HG02885 (cell line): ENCODE data around the gene MAP3K3.

Experiments used
- ATAC-seq: cut with Tn5 transposase; IDR thresholded peaks from one replicate; pipeline ENCODE4 v1.9.1; 2021; ENCODE audit warnings: mild to moderate bottlenecking; ENCODE audit not compliant: unreplicated experiment, poor library complexity

The MAP3K3 gene

GRCh38 chr17:63621229-63621683 is 961 bp upstream of the MAP3K3 start:
- no peak for ATAC-seq

- peak; percentile 35 for ATAC-seq
These were observed 565 bp downstream of the MAP3K3 start for GRCh38 chr17:63622574-63623390.

- ATAC-seq: no peak
These were observed 1.7 kb downstream of the MAP3K3 start for GRCh38 chr17:63623786-63624530.

- no peak for ATAC-seq
These were observed 2.3 kb downstream of the MAP3K3 start for GRCh38 chr17:63624531-63624880.

- no peak for ATAC-seq
These were observed 4.4 kb downstream of the MAP3K3 start for GRCh38 chr17:63626551-63627180.

- ATAC-seq: no peak
These were observed 7.4 kb downstream of the MAP3K3 start for GRCh38 chr17:63629627-63630026.

- ATAC-seq: no peak
These were observed 8.8 kb downstream of the MAP3K3 start for GRCh38 chr17:63631062-63631461.

- ATAC-seq: no peak
These were observed 9.4 kb downstream of the MAP3K3 start for GRCh38 chr17:63631626-63632025.

GRCh38 chr17:63633742-63634141 is 11.5 kb downstream of the MAP3K3 start:
- ATAC-seq: no peak

GRCh38 chr17:63634163-63634562 is 11.9 kb downstream of the MAP3K3 start:
- ATAC-seq: no peak

GRCh38 chr17:63634816-63635215 is 12.6 kb downstream of the MAP3K3 start:
- ATAC-seq: no peak

GRCh38 chr17:63635290-63635689 is 13.1 kb downstream of the MAP3K3 start:
- no peak for ATAC-seq

GRCh38 chr17:63635787-63636186 is 13.6 kb downstream of the MAP3K3 start:
- no peak for ATAC-seq

- ATAC-seq: no peak
These were observed 16.9 kb downstream of the MAP3K3 start for GRCh38 chr17:63639125-63639524.

- no peak for ATAC-seq
These were observed 17.8 kb downstream of the MAP3K3 start for GRCh38 chr17:63640038-63640437.

GRCh38 chr17:63641692-63642448 is 19.7 kb downstream of the MAP3K3 start:
- ATAC-seq: no peak

- ATAC-seq: no peak
These were observed 22.6 kb downstream of the MAP3K3 start for GRCh38 chr17:63644846-63645245.

- ATAC-seq: peak; percentile 62
These were observed 23.7 kb downstream of the MAP3K3 start for GRCh38 chr17:63645775-63646487.

- ATAC-seq: peak; percentile 79
These were observed 24.2 kb downstream of the MAP3K3 start for GRCh38 chr17:63646488-63646806.
